Colonic mucosa (tissue), 4 donors: ENCODE results near the gene TRAK2. TPM values are rescaled to one million over a fixed set of nuclear protein-coding genes. Genes with fewer than 3 reads are reported as not detected.

Source experiments
- DNase-seq: peaks from one replicate; pipeline ENCODE4 v3.0.0-alpha.2; 2020
- H3K27ac ChIP-seq: fragments of 200-600 bp; one replicate; pipeline ENCODE4 v1.8.0; 2021
- H3K27me3 ChIP-seq: fragments of 200-600 bp; one replicate; pipeline ENCODE4 v1.8.0; 2021
- H3K36me3 ChIP-seq: fragments of 200-600 bp; one replicate; pipeline ENCODE4 v1.8.0; 2021
- H3K4me1 ChIP-seq: fragments of 200-600 bp; one replicate; pipeline ENCODE4 v1.8.0; 2021; ENCODE audit warnings: mild to moderate bottlenecking
- H3K4me3 ChIP-seq: fragments of 200-600 bp; one replicate; pipeline ENCODE4 v1.8.0; 2021
- H3K9ac ChIP-seq, 2 donors: one replicate each; pipeline ENCODE4 v1.7.0; 2013; ENCODE audit warnings: control low read depth in 2 of 2, low read depth in 2 of 2, low read length in 2 of 2
- H3K9me3 ChIP-seq: fragments of 200-600 bp; one replicate; pipeline ENCODE4 v1.8.0; 2021
- intact Hi-C: fragments of 100-400 bp; cut with DNase I; formaldehyde crosslinking; loops from one replicate; pipeline ENCODE4 v1.14.1; 2022
- total RNA-seq, 2 donors: library from RNA; stranded (reverse); fragmentation: NEBNext Ultra II Directional in 1 of 2; extraction: Animal tissue kit (Norgen Biotek cat#: 25700) in 1 of 2; gene quantifications; one replicate each; pipeline ENCODE4 v1.2.1, GENCODE V29; 2021
- TF ChIP-seq, protein P1 (sequence below): fragments of 200-600 bp; IDR thresholded peaks from one replicate; pipeline ENCODE4 v1.8.0; 2022; ENCODE audit warnings: antibody characterized with exemption, mild to moderate bottlenecking
- donor health status: healthy.
- donor health status: DM: no; HTN: no; CAD: no.
- donor health status: DM: no; HTN: no; CAD: no.

TRAK2 gene
- total RNA-seq, 2 donors from 2014 or later, result 40.0 to 50.3 TPM

DNA sequence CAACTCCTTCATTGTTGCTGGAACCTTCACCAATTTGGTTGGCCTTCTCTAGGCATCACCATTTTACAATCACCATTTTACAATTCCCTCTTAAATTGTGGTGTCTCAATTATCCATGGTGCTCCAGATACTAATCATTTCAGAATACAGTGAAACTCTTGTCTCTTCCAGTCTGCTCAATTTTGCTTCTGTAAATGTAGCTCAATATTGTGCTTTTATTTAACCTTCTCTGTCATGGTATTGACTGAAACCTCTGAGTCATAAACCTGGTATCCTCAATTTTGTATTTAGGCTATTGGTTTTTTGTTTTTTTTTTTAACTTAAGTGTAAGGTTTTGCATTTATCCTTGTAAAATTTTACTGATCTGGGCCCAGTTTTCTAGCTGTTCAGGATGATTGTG, 16.4 kb upstream of the TRAK2 start:
- Histone ChIP-seq H3K9ac (no peak overlapping the region), H3K4me3 (no peak overlapping the region), H3K27me3 (no peaks in the 10 kb centered on the region), H3K9me3 (no peaks in the 10 kb centered on the region), H3K4me1 (peaks cover 18% of the 10 kb centered on the region), H3K36me3 (no peaks in the 10 kb centered on the region), H3K27ac (no peak overlapping the region)
- TF ChIP-seq, protein P1, sequence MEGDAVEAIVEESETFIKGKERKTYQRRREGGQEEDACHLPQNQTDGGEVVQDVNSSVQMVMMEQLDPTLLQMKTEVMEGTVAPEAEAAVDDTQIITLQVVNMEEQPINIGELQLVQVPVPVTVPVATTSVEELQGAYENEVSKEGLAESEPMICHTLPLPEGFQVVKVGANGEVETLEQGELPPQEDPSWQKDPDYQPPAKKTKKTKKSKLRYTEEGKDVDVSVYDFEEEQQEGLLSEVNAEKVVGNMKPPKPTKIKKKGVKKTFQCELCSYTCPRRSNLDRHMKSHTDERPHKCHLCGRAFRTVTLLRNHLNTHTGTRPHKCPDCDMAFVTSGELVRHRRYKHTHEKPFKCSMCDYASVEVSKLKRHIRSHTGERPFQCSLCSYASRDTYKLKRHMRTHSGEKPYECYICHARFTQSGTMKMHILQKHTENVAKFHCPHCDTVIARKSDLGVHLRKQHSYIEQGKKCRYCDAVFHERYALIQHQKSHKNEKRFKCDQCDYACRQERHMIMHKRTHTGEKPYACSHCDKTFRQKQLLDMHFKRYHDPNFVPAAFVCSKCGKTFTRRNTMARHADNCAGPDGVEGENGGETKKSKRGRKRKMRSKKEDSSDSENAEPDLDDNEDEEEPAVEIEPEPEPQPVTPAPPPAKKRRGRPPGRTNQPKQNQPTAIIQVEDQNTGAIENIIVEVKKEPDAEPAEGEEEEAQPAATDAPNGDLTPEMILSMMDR, result no peak
- no peak for DNase-seq
- intact Hi-C loops, result no loop called here

- peaks cover 2% of the 10 kb centered on the region for H3K36me3 ChIP-seq
- peaks cover 18% of the 10 kb centered on the region for H3K4me1 ChIP-seq
- peak overlapping the region in 1 of 2 donors; percentile 30 for H3K9ac ChIP-seq
- no peaks in the 10 kb centered on the region for H3K9me3 ChIP-seq
- no peaks in the 10 kb centered on the region for H3K27me3 ChIP-seq
- intact Hi-C loops, result no loop called here
- DNase-seq, result no peak
- peak overlapping the region; percentile 84 for H3K27ac ChIP-seq
- H3K4me3 ChIP-seq, result no peak overlapping the region
- TF ChIP-seq, protein P1, result no peak
These were observed 14.9 kb upstream of the TRAK2 start for GRCh38 chr2:201466050-201466675.

DNA sequence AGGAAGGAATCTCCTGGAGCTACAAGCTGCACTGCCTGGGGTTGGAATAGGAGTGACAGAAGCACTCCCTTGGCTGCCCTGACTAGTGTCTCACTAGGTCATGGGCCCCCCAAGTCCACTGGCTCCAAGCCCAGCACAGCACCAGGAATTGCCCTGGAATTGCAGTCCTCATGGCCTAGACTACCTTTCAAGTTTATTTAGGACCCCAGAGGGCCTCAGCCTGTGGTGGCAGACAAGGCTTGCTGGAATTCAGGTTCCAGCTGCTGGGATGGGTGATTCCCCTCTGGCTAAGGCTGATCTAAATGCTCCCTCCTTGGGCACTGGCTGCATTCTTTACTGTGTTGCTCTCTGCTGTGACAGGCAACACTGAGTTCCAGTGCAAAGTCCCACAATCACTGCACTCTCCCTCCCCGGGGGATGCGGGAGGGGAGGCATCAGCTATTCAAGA, 14.3 kb upstream of the TRAK2 start:
- Histone ChIP-seq H3K9ac (peak overlapping the region in 1 of 2 donors; percentile 30), H3K4me1 (peaks cover 18% of the 10 kb centered on the region), H3K27me3 (no peaks in the 10 kb centered on the region), H3K36me3 (peaks cover 7% of the 10 kb centered on the region), H3K27ac (peak overlapping the region; percentile 84), H3K9me3 (no peaks in the 10 kb centered on the region), H3K4me3 (no peak overlapping the region)
- TF ChIP-seq, protein P1, result no peak
- DNase-seq, result no peak
- intact Hi-C loops, result no loop called here

DNA sequence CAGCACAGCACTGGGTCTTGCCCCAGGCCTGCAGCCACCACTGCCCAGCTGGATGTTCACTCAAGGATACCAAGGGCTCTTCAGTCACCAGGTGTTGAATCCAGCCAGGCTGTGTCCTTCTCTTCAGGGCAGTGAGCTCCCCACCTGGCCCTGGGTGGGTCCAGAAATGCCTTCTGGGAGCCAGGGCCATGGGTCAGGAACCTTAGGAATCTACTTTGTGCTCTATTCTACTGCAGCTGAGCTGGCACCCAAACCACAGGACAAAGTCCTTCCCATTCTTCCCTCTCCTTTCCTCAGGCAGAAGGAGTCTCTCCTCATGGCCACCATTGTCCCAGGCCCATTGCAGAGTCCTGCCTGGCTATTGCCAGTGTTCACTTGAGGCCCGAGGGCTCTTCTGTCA, 13.3 kb upstream of the TRAK2 start:
- intact Hi-C loops, result no loop called here
- no peak overlapping the region for H3K4me3 ChIP-seq
- no peaks in the 10 kb centered on the region for H3K27me3 ChIP-seq
- no peak for DNase-seq
- TF ChIP-seq, protein P1, result no peak
- peaks cover 18% of the 10 kb centered on the region for H3K4me1 ChIP-seq
- peaks cover 12% of the 10 kb centered on the region for H3K36me3 ChIP-seq
- no peak overlapping the region for H3K9ac ChIP-seq
- H3K9me3 ChIP-seq, result no peaks in the 10 kb centered on the region
- peak overlapping the region; percentile 84 for H3K27ac ChIP-seq

- Histone ChIP-seq H3K27ac (no peak overlapping the region), H3K27me3 (no peaks in the 10 kb centered on the region), H3K36me3 (peaks cover 12% of the 10 kb centered on the region), H3K9me3 (no peaks in the 10 kb centered on the region), H3K4me1 (peaks cover 21% of the 10 kb centered on the region), H3K9ac (no peak overlapping the region), H3K4me3 (no peak overlapping the region)
- intact Hi-C loops, result no loop called here
- DNase-seq, result no peak
- TF ChIP-seq, protein P1, result no peak
These were observed 9.3 kb upstream of the TRAK2 start for GRCh38 chr2:201460532-201460931.
